Liver (tissue), 9 donors: ENCODE measurements around the gene PADI3. TPM values are rescaled to one million over a fixed set of nuclear protein-coding genes. Genes with fewer than 3 reads are reported as not detected.

Source experiments
- DNase-seq: peaks from one replicate; pipeline ENCODE4 v3.0.0-alpha.2; 2017; ENCODE audit warnings: low spot score
- H3K27ac ChIP-seq, 2 donors: one replicate each; pipeline ENCODE4 v1.7.0; 2013; ENCODE audit warnings: inconsistent platforms in 2 of 2, low read length in 2 of 2, control low read depth in 1 of 2, low read depth in 1 of 2, mild to moderate bottlenecking in 1 of 2
- H3K27me3 ChIP-seq, 4 donors: one replicate each; pipeline versions ENCODE4 v1.6.1 to v1.7.0; 2013; ENCODE audit warnings: low read length in 3 of 4, inconsistent platforms in 1 of 4, mild to moderate bottlenecking in 1 of 4, moderate library complexity in 1 of 4; ENCODE audit not compliant: control insufficient read depth in 4 of 4, insufficient read depth in 4 of 4
- H3K36me3 ChIP-seq, 4 donors: one replicate each; pipeline versions ENCODE4 v1.6.1 to v1.7.0; 2013; ENCODE audit warnings: low read length in 3 of 4, mild to moderate bottlenecking in 3 of 4, low read depth in 1 of 4, moderate library complexity in 1 of 4; ENCODE audit not compliant: control insufficient read depth in 4 of 4, insufficient read depth in 3 of 4
- H3K4me1 ChIP-seq, 4 donors: one replicate each; pipeline versions ENCODE4 v1.6.1 to v1.7.0; 2013; ENCODE audit warnings: low read length in 3 of 4, mild to moderate bottlenecking in 3 of 4, moderate library complexity in 1 of 4; ENCODE audit not compliant: control insufficient read depth in 4 of 4, insufficient read depth in 4 of 4
- H3K4me3 ChIP-seq, 3 donors: one replicate each; pipeline versions ENCODE4 v1.6.1 to v1.7.0; 2013; ENCODE audit warnings: low read length in 3 of 3, control low read depth in 1 of 3, low read depth in 1 of 3, mild to moderate bottlenecking in 1 of 3
- H3K9ac ChIP-seq, 2 donors: one replicate each; pipeline ENCODE4 v1.7.0; 2013; ENCODE audit warnings: low read length in 2 of 2, mild to moderate bottlenecking in 2 of 2, moderate library complexity in 2 of 2, control low read depth in 1 of 2, low read depth in 1 of 2
- H3K9me3 ChIP-seq, 4 donors: one replicate each; pipeline versions ENCODE4 v1.6.1 to v1.7.0; 2013; ENCODE audit warnings: low read length in 3 of 4; ENCODE audit not compliant: control insufficient read depth in 4 of 4
- EGR1 ChIP-seq, 2 donors: IDR thresholded peaks; 2 replicates each; pipeline ENCODE4 v1.6.1; 2016 to 2018; ENCODE audit warnings: antibody characterized with exemption in 2 of 2, low read depth in 2 of 2
- FOXA2 ChIP-seq: IDR thresholded peaks from 2 replicates; pipeline ENCODE4 v1.6.1; 2016; ENCODE audit warnings: antibody characterized with exemption
- HNF4G ChIP-seq: IDR thresholded peaks from 2 replicates; pipeline ENCODE4 v1.6.1; 2016; ENCODE audit warnings: antibody characterized with exemption
- JUND ChIP-seq, 2 donors: IDR thresholded peaks; 2 replicates each; pipeline ENCODE4 v1.6.1; 2016; ENCODE audit warnings: antibody characterized with exemption in 2 of 2
- RAD21 ChIP-seq, 2 donors: IDR thresholded peaks; 2 replicates each; pipeline ENCODE4 v1.6.1; 2016; ENCODE audit warnings: antibody characterized with exemption in 2 of 2, mild to moderate bottlenecking in 2 of 2
- RXRA ChIP-seq, 2 donors: IDR thresholded peaks; 2 replicates each; pipeline ENCODE4 v1.6.1; 2017 to 2018; ENCODE audit warnings: antibody characterized with exemption in 2 of 2, mild to moderate bottlenecking in 1 of 2
- SP1 ChIP-seq: IDR thresholded peaks from 2 replicates; pipeline ENCODE4 v1.6.1; 2018; ENCODE audit warnings: antibody characterized with exemption, mild to moderate bottlenecking
- YY1 ChIP-seq: IDR thresholded peaks from 2 replicates; pipeline ENCODE4 v1.6.1; 2016; ENCODE audit warnings: antibody characterized with exemption, mild to moderate bottlenecking
- WGBS: extraction: QIAGEN DNeasy Blood & Tissue Kit; methylation state at CpG from one replicate; pipeline ENCODE4 v1.1.7; 2013; 5-methylcytosine and 5-hydroxymethylcytosine counted together
- polyA plus RNA-seq, 2 donors: library from polyadenylated mRNA; stranded (reverse) in 1 of 2; unstranded in 1 of 2; fragments of 200-250 nt in 1 of 2; fragments of >200 nt in 1 of 2; fragmentation: Nextera tagmentation in 1 of 2; extraction: Ambion mirVana in 1 of 2; gene quantifications; one replicate each; pipeline versions ENCODE4 v1.2.1 to v1.2.3, GENCODE V29; 2013 to 2015
- total RNA-seq, 2 donors: library from RNA; depleted of rRNA; stranded (reverse); fragments of >200 nt; gene quantifications; one replicate each; pipeline ENCODE4 v1.2.3, GENCODE V29; 2014
- TF ChIP-seq, protein P1 (sequence below): fragments of 150-350 bp; IDR thresholded peaks from 2 replicates; pipeline ENCODE4 v1.5.1; 2017; ENCODE audit warnings: improper control_type of control experiment, low read depth, low read length; ENCODE audit not compliant: missing input control
- TF ChIP-seq, protein P2 (sequence below): IDR thresholded peaks from 2 replicates; pipeline ENCODE4 v1.6.1; 2016; ENCODE audit warnings: antibody characterized with exemption
- TF ChIP-seq, protein P3 (sequence below): IDR thresholded peaks from 2 replicates; pipeline ENCODE4 v1.6.1; 2016; ENCODE audit warnings: antibody characterized with exemption
- TF ChIP-seq, protein P4 (sequence below): IDR thresholded peaks from 2 replicates; pipeline ENCODE4 v1.6.1; 2016; ENCODE audit warnings: antibody characterized with exemption, mild to moderate bottlenecking
- donor health status: healthy.
- donor health status: healthy.
- donor health status: healthy.
- donor health status: healthy.
- donor health status: healthy.

PADI3 gene
- total and polyA plus RNA-seq, 4 donors: not detected

DNA sequence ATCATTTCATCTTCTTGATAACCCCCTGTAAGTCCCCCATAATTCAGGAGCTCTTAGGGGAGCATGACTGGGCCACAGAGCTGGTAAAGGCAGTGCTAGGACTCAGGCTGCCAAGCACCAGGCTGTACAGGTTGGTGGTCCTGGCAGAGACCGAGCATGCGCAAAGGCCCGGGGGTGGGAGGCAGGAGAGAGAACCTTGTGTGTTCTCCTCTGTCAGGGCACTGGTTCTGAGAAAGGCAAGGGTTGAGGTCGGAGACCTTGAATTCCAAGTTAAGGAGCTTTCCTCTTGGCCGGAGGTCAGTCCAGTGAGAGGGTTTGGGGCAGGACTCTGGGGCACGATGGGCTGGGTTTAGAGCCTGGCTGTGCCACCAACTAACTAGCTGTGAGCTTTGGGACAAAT is 23.2 kb downstream of the PADI3 start:
- Histone ChIP-seq H3K27ac (no peak overlapping the region), H3K36me3 (peaks cover 0 to 1% (median 0%) of the 10 kb centered on the region in 4 donors), H3K27me3 (peaks cover 0 to 2% (median 0%) of the 10 kb centered on the region in 4 donors), H3K9me3 (no peaks in the 10 kb centered on the region), H3K4me1 (no peaks in the 10 kb centered on the region), H3K9ac (no peak overlapping the region), H3K4me3 (no peak overlapping the region)
- 90% methylated on average over 6 of the region's 6 CpGs for WGBS
- DNase-seq: no peak
- TF ChIP-seq HNF4G: no peak

DNA sequence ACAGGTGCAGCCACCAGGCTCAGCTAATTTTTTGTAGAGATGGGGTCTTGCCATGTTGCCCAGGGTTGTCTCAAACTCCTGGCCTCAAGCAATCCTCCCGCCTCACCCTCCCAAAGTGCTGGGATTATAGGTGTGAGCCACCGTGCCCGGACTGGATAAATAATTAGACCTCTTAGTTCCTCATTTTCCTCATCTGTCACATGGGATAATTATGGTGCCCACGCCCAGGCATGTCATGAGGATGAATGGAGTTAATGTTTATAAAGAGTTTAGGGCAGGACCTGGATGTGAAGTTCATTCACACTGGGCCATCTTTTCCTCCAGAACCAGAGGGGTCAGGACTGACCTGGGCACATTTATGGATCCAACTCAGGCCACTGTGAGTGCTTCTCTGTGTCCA is 23.7 kb downstream of the PADI3 start:
- DNase-seq: no peak

More for the DNA sequence above, 23.7 kb downstream of the PADI3 start:
- Histone ChIP-seq H3K36me3 (peaks cover 0 to 1% (median 0%) of the 10 kb centered on the region in 4 donors), H3K9ac (no peak overlapping the region), H3K27ac (no peak overlapping the region), H3K27me3 (peaks cover 0 to 2% (median under 1%) of the 10 kb centered on the region in 4 donors), H3K4me1 (no peaks in the 10 kb centered on the region), H3K4me3 (no peak overlapping the region), H3K9me3 (no peaks in the 10 kb centered on the region)
- TF ChIP-seq JUND (IDR thresholded peaks at IDR 0.05) (no peak), RXRA (IDR thresholded peaks at IDR 0.05) (no peak), YY1 (no peak), EGR1 (IDR thresholded peaks at IDR 0.05; ENCODE audit: low read depth in 2 of 2) (no peak), SP1 (no peak), RAD21 (IDR thresholded peaks at IDR 0.05) (no peak), FOXA2 (no peak)
- TF ChIP-seq, protein P1, sequence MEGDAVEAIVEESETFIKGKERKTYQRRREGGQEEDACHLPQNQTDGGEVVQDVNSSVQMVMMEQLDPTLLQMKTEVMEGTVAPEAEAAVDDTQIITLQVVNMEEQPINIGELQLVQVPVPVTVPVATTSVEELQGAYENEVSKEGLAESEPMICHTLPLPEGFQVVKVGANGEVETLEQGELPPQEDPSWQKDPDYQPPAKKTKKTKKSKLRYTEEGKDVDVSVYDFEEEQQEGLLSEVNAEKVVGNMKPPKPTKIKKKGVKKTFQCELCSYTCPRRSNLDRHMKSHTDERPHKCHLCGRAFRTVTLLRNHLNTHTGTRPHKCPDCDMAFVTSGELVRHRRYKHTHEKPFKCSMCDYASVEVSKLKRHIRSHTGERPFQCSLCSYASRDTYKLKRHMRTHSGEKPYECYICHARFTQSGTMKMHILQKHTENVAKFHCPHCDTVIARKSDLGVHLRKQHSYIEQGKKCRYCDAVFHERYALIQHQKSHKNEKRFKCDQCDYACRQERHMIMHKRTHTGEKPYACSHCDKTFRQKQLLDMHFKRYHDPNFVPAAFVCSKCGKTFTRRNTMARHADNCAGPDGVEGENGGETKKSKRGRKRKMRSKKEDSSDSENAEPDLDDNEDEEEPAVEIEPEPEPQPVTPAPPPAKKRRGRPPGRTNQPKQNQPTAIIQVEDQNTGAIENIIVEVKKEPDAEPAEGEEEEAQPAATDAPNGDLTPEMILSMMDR: no peak
- TF ChIP-seq, protein P2, sequence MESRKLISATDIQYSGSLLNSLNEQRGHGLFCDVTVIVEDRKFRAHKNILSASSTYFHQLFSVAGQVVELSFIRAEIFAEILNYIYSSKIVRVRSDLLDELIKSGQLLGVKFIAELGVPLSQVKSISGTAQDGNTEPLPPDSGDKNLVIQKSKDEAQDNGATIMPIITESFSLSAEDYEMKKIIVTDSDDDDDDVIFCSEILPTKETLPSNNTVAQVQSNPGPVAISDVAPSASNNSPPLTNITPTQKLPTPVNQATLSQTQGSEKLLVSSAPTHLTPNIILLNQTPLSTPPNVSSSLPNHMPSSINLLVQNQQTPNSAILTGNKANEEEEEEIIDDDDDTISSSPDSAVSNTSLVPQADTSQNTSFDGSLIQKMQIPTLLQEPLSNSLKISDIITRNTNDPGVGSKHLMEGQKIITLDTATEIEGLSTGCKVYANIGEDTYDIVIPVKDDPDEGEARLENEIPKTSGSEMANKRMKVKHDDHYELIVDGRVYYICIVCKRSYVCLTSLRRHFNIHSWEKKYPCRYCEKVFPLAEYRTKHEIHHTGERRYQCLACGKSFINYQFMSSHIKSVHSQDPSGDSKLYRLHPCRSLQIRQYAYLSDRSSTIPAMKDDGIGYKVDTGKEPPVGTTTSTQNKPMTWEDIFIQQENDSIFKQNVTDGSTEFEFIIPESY: no peak
- TF ChIP-seq, protein P3, sequence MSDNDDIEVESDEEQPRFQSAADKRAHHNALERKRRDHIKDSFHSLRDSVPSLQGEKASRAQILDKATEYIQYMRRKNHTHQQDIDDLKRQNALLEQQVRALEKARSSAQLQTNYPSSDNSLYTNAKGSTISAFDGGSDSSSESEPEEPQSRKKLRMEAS: no peak
- TF ChIP-seq, protein P4, sequence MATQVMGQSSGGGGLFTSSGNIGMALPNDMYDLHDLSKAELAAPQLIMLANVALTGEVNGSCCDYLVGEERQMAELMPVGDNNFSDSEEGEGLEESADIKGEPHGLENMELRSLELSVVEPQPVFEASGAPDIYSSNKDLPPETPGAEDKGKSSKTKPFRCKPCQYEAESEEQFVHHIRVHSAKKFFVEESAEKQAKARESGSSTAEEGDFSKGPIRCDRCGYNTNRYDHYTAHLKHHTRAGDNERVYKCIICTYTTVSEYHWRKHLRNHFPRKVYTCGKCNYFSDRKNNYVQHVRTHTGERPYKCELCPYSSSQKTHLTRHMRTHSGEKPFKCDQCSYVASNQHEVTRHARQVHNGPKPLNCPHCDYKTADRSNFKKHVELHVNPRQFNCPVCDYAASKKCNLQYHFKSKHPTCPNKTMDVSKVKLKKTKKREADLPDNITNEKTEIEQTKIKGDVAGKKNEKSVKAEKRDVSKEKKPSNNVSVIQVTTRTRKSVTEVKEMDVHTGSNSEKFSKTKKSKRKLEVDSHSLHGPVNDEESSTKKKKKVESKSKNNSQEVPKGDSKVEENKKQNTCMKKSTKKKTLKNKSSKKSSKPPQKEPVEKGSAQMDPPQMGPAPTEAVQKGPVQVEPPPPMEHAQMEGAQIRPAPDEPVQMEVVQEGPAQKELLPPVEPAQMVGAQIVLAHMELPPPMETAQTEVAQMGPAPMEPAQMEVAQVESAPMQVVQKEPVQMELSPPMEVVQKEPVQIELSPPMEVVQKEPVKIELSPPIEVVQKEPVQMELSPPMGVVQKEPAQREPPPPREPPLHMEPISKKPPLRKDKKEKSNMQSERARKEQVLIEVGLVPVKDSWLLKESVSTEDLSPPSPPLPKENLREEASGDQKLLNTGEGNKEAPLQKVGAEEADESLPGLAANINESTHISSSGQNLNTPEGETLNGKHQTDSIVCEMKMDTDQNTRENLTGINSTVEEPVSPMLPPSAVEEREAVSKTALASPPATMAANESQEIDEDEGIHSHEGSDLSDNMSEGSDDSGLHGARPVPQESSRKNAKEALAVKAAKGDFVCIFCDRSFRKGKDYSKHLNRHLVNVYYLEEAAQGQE: no peak
- WGBS: 72% methylated on average over 4 of the region's 4 CpGs
